OCI-M1 (cell line): Measurements from ENCODE around the gene RDH11.
"Not testable (repeated sequence)": the region's sequence is repeated elsewhere in the genome, so short reads cannot be mapped to it uniquely, and the experiment has no call there.

Source experiments
- DNase-seq: peaks from one replicate; lab custom pipeline; 2025; lab: John Stamatoyannopoulos, UW

The RDH11 gene, protein sequence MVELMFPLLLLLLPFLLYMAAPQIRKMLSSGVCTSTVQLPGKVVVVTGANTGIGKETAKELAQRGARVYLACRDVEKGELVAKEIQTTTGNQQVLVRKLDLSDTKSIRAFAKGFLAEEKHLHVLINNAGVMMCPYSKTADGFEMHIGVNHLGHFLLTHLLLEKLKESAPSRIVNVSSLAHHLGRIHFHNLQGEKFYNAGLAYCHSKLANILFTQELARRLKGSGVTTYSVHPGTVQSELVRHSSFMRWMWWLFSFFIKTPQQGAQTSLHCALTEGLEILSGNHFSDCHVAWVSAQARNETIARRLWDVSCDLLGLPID

DNA sequence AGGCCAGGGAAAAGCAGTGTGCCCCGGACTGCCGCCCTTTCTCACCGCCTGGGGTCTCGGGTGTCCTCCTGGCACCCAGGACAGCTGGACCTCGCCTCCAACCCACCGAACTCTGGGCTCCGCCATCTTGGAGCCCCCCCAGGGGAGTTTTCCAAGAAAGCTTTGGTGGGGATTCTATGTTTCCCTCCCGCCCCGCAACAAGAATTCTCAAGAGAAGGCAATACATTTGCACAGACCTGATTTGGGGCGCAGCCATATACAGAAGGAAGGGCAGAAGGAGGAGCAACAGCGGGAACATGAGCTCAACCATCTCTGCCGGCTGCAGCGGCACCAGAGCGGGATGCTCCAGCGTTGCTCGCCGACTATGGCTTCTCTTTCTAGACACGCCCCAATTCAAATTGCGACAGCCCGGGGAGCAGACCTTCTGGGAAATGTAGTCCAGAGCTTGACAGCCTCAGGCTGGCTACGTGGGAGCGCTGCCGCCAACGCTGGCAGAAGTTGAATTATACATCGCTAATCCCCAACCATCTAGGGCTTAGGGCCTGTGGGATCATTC, at the start of gene RDH11:
Gene RDH11, minus strand, starts transcription at position 371 of the 556 bp plus-strand sequence. Its CDS starts 61 bp downstream, at position 310.
- DNase-seq = peak; percentile 91

- DNase-seq = no peak
Observed at GRCh38 chr14:67744046-67744445, 48.5 kb upstream of the RDH11 start.

GRCh38 chr14:67738740-67739504, 43.4 kb upstream of the RDH11 start:
- DNase-seq = no peak

GRCh38 chr14:67736771-67737170, 41.2 kb upstream of the RDH11 start:
- no peak for DNase-seq

DNA sequence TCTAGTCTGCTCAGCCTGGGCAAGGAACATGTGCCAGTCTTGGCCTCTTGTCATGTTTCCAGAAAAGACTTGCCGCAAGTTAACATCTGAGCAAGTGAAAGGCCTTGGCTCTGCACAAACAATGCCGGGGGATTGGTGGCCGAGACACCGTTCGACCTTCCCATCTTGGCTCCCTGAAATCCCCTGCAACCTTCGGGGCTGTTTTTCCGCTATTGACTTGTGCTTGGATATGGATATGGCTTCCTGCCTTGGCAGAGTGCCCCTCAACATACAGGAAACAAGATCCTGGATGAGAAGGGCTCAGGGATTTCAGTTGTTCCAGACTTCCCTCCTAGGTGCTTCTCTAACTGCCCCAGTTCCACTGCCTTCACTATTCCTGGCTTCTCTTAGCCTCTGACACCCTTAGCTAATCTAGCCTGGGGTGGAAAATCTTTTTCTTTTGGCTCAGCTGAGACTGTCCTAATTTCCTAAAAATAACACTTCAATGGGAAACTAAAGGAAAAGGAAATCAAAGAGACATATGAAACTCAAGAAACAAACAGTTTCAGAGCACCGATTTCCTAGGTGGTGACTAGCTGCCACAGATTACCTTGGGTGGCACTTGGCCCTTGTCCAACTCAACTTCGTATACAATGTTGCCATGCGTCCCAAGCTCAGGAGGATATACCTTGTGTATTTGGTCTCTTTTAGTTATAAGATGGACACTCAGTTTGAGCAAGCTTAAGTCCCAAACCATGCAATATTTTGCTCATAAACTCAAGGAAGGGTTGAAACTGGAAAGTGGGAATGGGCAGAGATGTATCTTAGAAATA, 40.0 kb upstream of the RDH11 start:
- DNase-seq = no peak

GRCh38 chr14:67734675-67735074, 39.1 kb upstream of the RDH11 start:
- DNase-seq = no peak

DNA sequence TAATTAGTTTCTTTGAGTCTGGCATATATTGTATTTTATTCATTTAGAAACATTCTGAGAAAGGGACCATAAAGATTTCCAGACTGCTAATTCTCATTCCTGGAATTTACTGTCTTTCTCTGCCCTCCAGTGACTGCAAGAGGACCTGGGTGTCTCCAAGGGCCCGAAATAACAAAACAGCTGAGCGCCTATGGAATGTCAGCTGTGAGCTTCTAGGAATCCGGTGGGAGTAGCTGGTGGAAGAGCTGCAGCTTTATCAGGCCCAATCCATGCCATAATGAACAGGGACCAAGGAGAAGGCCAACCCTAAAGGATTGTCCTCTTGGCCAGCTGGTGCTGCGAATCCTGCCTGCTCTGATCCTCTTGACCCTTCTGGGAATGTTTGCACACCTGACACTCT, 38.1 kb upstream of the RDH11 start:
- no peak for DNase-seq

DNA sequence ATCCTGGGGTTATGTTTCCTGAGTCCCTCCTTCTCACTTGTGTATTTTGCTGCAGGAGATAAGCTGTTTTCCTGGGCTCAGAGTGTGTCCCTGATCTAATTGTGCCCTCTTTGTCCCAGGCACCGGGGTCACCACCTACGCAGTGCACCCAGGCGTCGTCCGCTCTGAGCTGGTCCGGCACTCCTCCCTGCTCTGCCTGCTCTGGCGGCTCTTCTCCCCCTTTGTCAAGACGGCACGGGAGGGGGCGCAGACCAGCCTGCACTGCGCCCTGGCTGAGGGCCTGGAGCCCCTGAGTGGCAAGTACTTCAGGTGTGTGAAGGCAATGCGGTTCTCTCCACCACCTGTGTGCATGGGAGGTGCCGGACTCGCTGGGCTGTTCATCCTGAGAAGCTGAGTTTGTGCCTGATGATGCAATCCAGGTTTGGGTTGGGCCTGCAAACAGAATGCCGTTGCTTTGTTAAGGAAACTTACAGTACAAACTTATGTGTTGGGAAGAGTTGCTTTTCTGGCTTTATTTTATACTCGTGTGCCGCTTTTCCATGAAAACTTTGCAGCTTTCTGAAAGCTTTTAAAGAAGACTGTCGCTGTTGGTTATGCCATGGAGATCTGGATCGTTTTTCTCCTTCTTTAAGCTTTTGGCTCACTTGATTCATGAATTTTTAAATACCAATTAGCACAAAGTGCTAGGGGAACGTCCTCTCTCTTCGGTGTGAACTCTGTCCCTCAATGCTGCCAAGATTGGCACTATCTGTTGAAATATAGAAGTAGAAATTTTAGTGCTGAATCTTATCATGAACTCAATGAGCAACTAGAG, 33.7 kb upstream of the RDH11 start:
- DNase-seq = no peak

DNA sequence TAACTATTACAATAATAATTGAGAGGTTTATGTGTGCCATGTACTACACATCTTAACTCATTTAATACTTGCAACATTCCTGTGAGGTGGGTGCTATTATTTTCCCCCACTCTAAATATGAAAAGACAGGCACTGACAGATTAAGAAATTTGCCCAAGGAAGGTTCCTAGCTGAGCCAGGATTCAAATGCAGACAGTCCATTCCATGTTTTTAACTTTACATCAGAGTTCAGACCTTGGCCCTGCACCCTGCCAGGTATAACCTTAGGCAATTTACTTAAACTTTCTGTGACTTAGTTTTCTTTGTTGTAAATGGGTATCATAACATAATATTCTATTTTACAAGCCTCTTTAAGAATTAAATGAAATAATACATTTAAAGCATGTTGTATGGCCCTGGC, 32.7 kb upstream of the RDH11 start:
- DNase-seq = no peak

DNA sequence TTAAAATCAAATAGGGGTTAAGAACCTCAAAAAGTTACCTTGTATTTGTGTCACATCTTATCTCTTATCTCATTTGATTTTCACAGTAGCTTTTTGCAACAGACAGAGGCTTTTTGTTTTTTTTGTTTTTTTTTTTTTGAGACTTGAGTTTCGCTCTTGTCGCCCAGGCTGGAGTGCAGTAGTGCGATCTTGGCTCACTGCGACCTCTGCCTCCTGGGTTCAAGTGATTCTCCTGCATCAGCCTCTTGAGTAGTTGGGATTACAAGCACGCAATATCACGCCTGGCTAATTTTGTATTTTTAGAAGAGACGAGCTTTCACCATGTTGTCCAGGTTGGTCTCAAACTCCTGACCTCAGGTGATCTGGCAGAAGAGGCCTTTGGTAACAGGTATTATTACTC, 31.8 kb upstream of the RDH11 start:
- no peak for DNase-seq

GRCh38 chr14:67725171-67725570, 29.6 kb upstream of the RDH11 start:
- no peak for DNase-seq

- no peak for DNase-seq
Observed at GRCh38 chr14:67722293-67722692, 26.7 kb upstream of the RDH11 start.

- no peak for DNase-seq
Observed at GRCh38 chr14:67721875-67722274, 26.3 kb upstream of the RDH11 start.

DNA sequence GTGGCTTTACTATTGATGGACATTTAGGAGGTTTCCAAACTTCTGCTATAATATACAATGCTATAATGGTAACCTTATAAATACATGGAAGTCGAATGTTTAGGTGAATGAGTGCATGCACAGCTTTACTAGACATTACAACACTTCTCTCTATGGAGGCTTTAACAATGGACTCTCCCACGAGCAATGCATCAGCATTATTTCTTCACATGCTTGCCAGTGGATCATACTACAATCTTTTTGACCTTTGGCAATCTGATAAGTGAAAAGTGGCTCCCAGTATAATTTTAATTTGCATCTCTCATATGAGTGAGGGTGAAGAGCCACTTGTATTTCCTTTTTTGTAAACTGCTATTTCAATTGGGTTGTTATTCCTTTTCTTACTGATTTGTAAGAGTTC, 24.3 kb upstream of the RDH11 start:
- DNase-seq = peak; percentile 22

DNA sequence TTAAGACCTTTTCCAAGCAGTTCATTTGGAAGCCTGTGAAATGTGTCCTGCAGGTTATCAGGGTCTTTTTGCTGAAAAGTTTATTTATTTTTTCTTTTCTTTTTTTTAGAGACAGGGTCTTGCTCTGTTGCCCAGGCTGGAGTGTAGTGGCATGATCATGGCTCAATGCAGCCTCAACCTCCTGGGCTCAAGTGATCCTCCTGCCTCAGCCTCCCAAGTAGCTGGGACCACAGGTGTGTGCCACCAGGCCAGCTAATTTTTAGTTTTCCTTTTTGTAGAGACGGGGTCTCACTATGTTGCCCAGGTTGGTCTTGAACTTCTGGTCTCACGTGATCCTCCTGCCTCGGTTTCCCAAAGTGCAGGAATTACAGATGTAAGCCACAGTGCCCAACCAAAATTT, 23.8 kb upstream of the RDH11 start:
- not testable (repeated sequence) for DNase-seq

- no peak for DNase-seq
Observed at GRCh38 chr14:67718265-67718664, 22.7 kb upstream of the RDH11 start.

- no peak for DNase-seq
Observed at GRCh38 chr14:67717048-67717447, 21.5 kb upstream of the RDH11 start.

DNA sequence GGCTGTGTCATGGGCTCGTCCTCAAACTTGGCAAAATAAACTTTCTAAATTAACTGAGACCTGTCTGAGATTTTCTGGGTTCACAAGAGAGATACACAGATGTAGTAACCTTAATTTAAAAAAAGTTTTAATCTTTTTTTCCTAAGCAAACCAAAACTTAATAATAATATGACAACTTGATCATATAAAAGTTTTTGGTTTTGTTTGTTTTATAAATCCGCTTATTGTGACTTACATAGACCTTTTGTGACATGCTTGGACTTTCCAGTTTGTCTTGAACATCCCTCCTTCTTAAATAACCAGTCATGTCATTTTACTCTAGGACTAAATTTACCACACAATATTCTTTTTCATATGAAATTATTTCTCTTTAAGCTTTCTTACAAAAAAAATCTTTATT, 14.6 kb upstream of the RDH11 start:
- peak; percentile 5 for DNase-seq

- DNase-seq = not testable (repeated sequence)
Observed at GRCh38 chr14:67709796-67710195, 14.2 kb upstream of the RDH11 start.

DNA sequence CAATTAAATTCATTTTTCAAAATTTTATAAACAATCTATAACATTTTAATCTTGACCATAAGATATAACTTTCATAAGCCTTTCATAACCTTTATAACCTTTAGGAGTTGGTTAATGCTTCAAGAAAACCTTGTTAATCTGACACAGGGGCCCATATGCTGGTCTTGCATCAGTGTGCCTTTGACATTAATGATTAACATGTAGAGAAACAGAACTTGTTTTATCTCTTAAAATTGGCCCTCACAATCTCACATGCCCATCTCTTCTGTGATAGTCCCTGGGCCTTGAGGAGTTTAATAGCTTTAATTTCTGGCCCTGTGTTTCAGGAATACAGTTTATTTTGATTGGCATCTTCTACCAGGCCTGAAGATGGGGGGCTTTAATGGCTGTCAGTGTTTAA, 13.8 kb upstream of the RDH11 start:
- not testable (repeated sequence) for DNase-seq

- DNase-seq = no peak
Observed at GRCh38 chr14:67705211-67705610, 9.6 kb upstream of the RDH11 start.
